Left lung (tissue), 10 donors: ENCODE data around the gene MTERF4. TPM values are rescaled to one million over a fixed set of nuclear protein-coding genes. Genes with fewer than 3 reads are reported as not detected.

Source experiments
- ATAC-seq: fragments of 200-7000 bp; cut with Tn5 transposase; one replicate; pipeline ENCODE4 v1.9.1; 2020; ENCODE audit warnings: moderate library complexity
- DNase-seq, 4 donors: peaks; one replicate each; pipeline ENCODE4 v3.0.0-alpha.2; 2013 to 2020
- H3K27ac ChIP-seq, 2 donors: fragments of 200-600 bp; sonication (generic) in 1 of 2; one replicate each; pipeline versions ENCODE4 v1.5.0 to v1.8.0; 2020 to 2021
- H3K27me3 ChIP-seq, 2 donors: fragments of 200-600 bp; sonication (generic) in 1 of 2; one replicate each; pipeline versions ENCODE4 v1.5.0 to v1.8.0; 2020 to 2021
- H3K36me3 ChIP-seq, 2 donors: fragments of 200-600 bp; sonication (generic) in 1 of 2; one replicate each; pipeline versions ENCODE4 v1.5.0 to v1.8.0; 2020 to 2021
- H3K4me1 ChIP-seq, 2 donors: fragments of 200-600 bp; one replicate each; pipeline ENCODE4 v1.8.0; 2021
- H3K4me3 ChIP-seq, 2 donors: fragments of 200-600 bp; sonication (generic) in 1 of 2; one replicate each; pipeline versions ENCODE4 v1.5.0 to v1.8.0; 2020 to 2021; ENCODE audit warnings: mild to moderate bottlenecking in 1 of 2
- H3K9me3 ChIP-seq, 2 donors: fragments of 200-600 bp; sonication (generic) in 1 of 2; one replicate each; pipeline versions ENCODE4 v1.5.0 to v1.8.0; 2020 to 2021
- intact Hi-C, 2 donors: fragments of 100-400 bp; cut with DNase I; formaldehyde crosslinking; loops; one replicate each; pipeline versions ENCODE4 v1.11.2 to v1.14.2; 2022
- polyA plus RNA-seq, 6 donors: library from polyadenylated mRNA; unstranded; fragments of 120-200 nt; gene quantifications; one replicate each; pipeline ENCODE4 v1.2.1, GENCODE V29; 2013; ENCODE audit not compliant: insufficient read length in 6 of 6
- total RNA-seq, 2 donors: library from RNA; stranded (reverse); fragmentation: NEBNext Ultra II Directional; extraction: Animal tissue kit (Norgen Biotek cat#: 25700); gene quantifications; one replicate each; pipeline ENCODE4 v1.2.1, GENCODE V29; 2021
- TF ChIP-seq, protein P1 (sequence below), 2 donors: fragments of 200-600 bp; sonication (generic) in 1 of 2; IDR thresholded peaks; one replicate each; pipeline versions ENCODE4 v1.5.0 to v1.8.0; 2021; ENCODE audit warnings: antibody characterized with exemption in 2 of 2
- donor health status: DM: no; HTN: yes; CAD: no.
- donor health status: DM: no; HTN: no; CAD: no.

The MTERF4 gene
- total and polyA plus RNA-seq, 8 donors = 24.9 to 101 (median 85.1) TPM

- ATAC-seq (peak; percentile 48), DNase-seq (no peak)
- no peaks in the 10 kb centered on the region for H3K27me3 ChIP-seq
- H3K36me3 ChIP-seq = peaks cover 0 to 94% of the 10 kb centered on the region in 2 donors
- H3K9me3 ChIP-seq = no peaks in the 10 kb centered on the region
- TF ChIP-seq, protein P1, sequence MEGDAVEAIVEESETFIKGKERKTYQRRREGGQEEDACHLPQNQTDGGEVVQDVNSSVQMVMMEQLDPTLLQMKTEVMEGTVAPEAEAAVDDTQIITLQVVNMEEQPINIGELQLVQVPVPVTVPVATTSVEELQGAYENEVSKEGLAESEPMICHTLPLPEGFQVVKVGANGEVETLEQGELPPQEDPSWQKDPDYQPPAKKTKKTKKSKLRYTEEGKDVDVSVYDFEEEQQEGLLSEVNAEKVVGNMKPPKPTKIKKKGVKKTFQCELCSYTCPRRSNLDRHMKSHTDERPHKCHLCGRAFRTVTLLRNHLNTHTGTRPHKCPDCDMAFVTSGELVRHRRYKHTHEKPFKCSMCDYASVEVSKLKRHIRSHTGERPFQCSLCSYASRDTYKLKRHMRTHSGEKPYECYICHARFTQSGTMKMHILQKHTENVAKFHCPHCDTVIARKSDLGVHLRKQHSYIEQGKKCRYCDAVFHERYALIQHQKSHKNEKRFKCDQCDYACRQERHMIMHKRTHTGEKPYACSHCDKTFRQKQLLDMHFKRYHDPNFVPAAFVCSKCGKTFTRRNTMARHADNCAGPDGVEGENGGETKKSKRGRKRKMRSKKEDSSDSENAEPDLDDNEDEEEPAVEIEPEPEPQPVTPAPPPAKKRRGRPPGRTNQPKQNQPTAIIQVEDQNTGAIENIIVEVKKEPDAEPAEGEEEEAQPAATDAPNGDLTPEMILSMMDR (IDR thresholded peaks at IDR 0.05) = no peak
- intact Hi-C loops = no loop called here
- H3K27ac ChIP-seq = peak overlapping the region; percentile 50 to 64
- no peak overlapping the region for H3K4me3 ChIP-seq
- peaks cover 9% of the 10 kb centered on the region in 2 donors for H3K4me1 ChIP-seq
Observed at GRCh38 chr2:241092677-241093076, 9.4 kb downstream of the MTERF4 start.

GRCh38 chr2:241091734-241092445, 10.2 kb downstream of the MTERF4 start:
- Histone ChIP-seq H3K36me3 (peaks cover 0 to 93% of the 10 kb centered on the region in 2 donors), H3K27ac (no peak overlapping the region)

DNA sequence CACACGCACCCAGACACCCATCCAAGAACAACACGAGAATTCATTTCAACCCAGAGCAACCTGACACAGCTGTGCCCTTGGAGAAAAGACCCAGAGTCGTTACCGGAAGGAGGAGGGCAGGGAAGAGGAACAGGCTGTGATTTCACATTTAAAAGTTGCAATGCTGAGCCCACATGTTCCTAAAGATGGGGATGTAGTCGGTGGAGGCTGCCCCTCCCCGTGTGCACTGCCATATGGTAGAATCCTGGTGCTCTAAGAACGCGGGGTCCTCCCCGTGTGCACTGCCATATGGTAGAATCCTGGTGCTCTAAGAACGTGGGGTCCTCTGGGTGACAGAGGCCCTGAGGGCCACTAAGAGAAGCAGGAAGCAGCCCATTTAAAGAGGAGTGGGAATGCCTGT, 10.9 kb downstream of the MTERF4 start:
- intact Hi-C loops = no loop called here
- TF ChIP-seq, protein P1 (IDR thresholded peaks at IDR 0.05) = no peak
- Histone ChIP-seq H3K27me3 (no peaks in the 10 kb centered on the region), H3K36me3 (peaks cover 0 to 93% of the 10 kb centered on the region in 2 donors), H3K9me3 (no peaks in the 10 kb centered on the region), H3K4me3 (no peak overlapping the region), H3K4me1 (peaks cover 9% of the 10 kb centered on the region in 2 donors), H3K27ac (no peak overlapping the region)
- DNase-seq (no peak), ATAC-seq (no peak)

More at GRCh38 chr2:241091734-241092445, 10.2 kb downstream of the MTERF4 start:
- TF ChIP-seq, protein P1 (IDR thresholded peaks at IDR 0.05) = no peak
- Histone ChIP-seq H3K9me3 (no peaks in the 10 kb centered on the region), H3K4me1 (peaks cover 9% of the 10 kb centered on the region in 2 donors), H3K27me3 (no peaks in the 10 kb centered on the region), H3K4me3 (no peak overlapping the region)
- ATAC-seq (no peak), DNase-seq (no peak)
- intact Hi-C loops = no loop called here

DNA sequence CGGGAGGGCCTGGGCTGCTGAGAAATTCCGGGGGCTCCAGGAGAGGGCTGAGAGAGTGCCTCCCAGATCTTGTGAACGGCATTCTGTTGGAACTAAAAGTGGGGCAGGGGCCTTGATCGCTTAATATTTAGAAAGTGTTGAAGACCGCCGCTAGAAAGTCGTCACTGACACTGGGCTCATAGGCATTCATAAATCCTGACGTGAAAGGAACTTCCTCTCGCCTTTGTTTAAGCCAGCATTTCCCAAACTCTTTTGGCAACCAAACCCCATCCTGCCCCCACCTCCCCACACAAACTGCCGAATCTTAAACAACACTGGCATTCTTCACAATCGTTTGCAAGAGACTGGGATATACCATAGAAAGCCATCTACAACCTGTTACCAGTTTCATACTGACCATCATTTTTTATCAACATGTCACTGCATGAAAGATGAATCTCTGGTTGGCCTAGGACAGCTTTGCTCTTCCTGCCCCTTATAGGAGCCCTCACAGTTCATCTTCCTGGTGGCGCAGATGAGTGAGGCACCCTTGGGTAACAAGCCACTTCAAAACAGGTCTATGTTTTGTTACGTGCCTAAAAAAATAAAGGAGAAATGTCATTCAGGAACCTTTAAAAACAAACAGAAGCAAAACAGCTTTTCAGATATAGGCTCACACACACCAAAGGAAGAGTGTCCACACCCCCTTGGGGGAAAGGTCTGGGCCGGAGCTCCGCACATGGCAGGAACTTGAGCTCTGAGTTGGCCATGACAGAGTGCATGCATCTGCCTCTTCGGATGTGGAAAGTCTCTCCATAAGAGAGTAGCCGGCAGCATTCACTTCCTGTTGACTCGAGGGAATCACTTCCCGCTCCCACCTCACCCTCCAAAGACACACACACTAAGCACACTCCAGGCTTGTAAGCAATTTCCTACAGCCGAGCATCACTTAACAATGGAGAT, 13.0 kb downstream of the MTERF4 start:
- DNase-seq (no peak), ATAC-seq (no peak)
- TF ChIP-seq, protein P1 (IDR thresholded peaks at IDR 0.05) = no peak
- Histone ChIP-seq H3K36me3 (peaks cover 0 to 83% of the 10 kb centered on the region in 2 donors), H3K9me3 (no peaks in the 10 kb centered on the region), H3K27me3 (no peaks in the 10 kb centered on the region), H3K4me1 (peaks cover 0 to 4% of the 10 kb centered on the region in 2 donors), H3K4me3 (no peak overlapping the region), H3K27ac (peak overlapping the region in 1 of 2 donors; percentile 53)
- intact Hi-C loops = no loop called here

GRCh38 chr2:241088376-241088775, 13.7 kb downstream of the MTERF4 start:
- Histone ChIP-seq H3K4me3 (no peak overlapping the region), H3K4me1 (peaks cover 0 to 4% of the 10 kb centered on the region in 2 donors), H3K36me3 (peaks cover 0 to 76% of the 10 kb centered on the region in 2 donors), H3K27me3 (no peaks in the 10 kb centered on the region), H3K27ac (peak overlapping the region in 1 of 2 donors; percentile 53), H3K9me3 (no peaks in the 10 kb centered on the region)
- DNase-seq = no peak
- TF ChIP-seq, protein P1 (IDR thresholded peaks at IDR 0.05) = no peak
- intact Hi-C loops = no loop called here
- no peak for ATAC-seq
